ENCODE results near the gene EFR3B. TPM values are rescaled to one million over a fixed set of nuclear protein-coding genes. Genes with fewer than 3 reads are reported as not detected.
"Not testable (repeated sequence)": the region's sequence is repeated elsewhere in the genome, so short reads cannot be mapped to it uniquely, and the experiment has no call there.

Gene EFR3B
- polyA plus RNA-seq, 1 experiment, result 0.11 TPM

- ChIA-PET CTCF (interaction anchor here (0.9 to 8.8 kb wide), 2 partner anchors 157 to 301 kb away, joined by 3 to 154 read pairs; no protein-coding TSS in a partner anchor), POLR2A (no interaction called here)
- DNase-seq (ENCODE audit: low read depth), result no peak
- Histone ChIP-seq H3K36me3 (ENCODE audit: control insufficient read depth, insufficient read depth, low read length) (no peaks in the 10 kb centered on the region), H3K4me3 (ENCODE audit: low read depth, low read length) (no peak overlapping the region), H3K27me3 (ENCODE audit: control insufficient read depth, insufficient read depth, low read length) (peaks cover under 1% of the 10 kb centered on the region; the same call in 1 of the 2 replicates)
- TF ChIP-seq, protein P1, sequence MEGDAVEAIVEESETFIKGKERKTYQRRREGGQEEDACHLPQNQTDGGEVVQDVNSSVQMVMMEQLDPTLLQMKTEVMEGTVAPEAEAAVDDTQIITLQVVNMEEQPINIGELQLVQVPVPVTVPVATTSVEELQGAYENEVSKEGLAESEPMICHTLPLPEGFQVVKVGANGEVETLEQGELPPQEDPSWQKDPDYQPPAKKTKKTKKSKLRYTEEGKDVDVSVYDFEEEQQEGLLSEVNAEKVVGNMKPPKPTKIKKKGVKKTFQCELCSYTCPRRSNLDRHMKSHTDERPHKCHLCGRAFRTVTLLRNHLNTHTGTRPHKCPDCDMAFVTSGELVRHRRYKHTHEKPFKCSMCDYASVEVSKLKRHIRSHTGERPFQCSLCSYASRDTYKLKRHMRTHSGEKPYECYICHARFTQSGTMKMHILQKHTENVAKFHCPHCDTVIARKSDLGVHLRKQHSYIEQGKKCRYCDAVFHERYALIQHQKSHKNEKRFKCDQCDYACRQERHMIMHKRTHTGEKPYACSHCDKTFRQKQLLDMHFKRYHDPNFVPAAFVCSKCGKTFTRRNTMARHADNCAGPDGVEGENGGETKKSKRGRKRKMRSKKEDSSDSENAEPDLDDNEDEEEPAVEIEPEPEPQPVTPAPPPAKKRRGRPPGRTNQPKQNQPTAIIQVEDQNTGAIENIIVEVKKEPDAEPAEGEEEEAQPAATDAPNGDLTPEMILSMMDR (IDR thresholded peaks at IDR 0.05; ENCODE audit: insufficient read depth, low read depth, low read length), result no peak
These were observed 89.9 kb downstream of the EFR3B start for GRCh38 chr2:25131567-25132298.

DNA sequence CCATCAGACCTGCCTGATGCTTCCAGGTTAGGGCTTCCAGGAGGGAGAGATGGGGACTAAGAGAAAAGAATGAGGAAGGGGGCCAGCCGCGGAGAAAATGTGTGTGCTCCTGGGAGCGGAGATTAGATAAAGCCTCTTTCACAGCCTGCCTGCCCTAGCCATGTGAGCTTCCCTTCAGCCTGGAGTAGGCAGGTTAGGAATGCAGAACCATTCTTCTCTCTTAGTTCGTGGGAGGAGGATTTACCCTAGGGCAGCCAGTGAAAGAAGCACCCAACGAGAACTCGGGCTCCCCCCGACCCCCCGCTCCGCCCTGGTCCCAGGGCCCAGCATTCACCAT lies 90.4 kb downstream of the EFR3B start:
- POLR2A ChIA-PET, result no interaction called here
- CTCF ChIA-PET, result interaction anchor here (8.8 kb wide), 1 partner anchor 158 kb away, joined by 154 read pairs; no protein-coding TSS in a partner anchor
- H3K27me3 ChIP-seq (ENCODE audit: control insufficient read depth, insufficient read depth, low read length), result peaks cover 2% of the 10 kb centered on the region; the same call in 1 of the 2 replicates
- DNase-seq (ENCODE audit: low read depth), result no peak
- H3K36me3 ChIP-seq (ENCODE audit: control insufficient read depth, insufficient read depth, low read length), result no peaks in the 10 kb centered on the region
- TF ChIP-seq, protein P1 (IDR thresholded peaks at IDR 0.05; ENCODE audit: insufficient read depth, low read depth, low read length), result no peak
- H3K4me3 ChIP-seq (ENCODE audit: low read depth, low read length), result no peak overlapping the region

GRCh38 chr2:25132693-25133092 lies 90.8 kb downstream of the EFR3B start:
- H3K4me3 ChIP-seq (ENCODE audit: low read depth, low read length), result no peak overlapping the region
- TF ChIP-seq, protein P1 (IDR thresholded peaks at IDR 0.05; ENCODE audit: insufficient read depth, low read depth, low read length), result no peak
- POLR2A ChIA-PET, result no interaction called here
- no peaks in the 10 kb centered on the region for H3K36me3 ChIP-seq (ENCODE audit: control insufficient read depth, insufficient read depth, low read length)
- peaks cover 2% of the 10 kb centered on the region; the same call in 1 of the 2 replicates for H3K27me3 ChIP-seq (ENCODE audit: control insufficient read depth, insufficient read depth, low read length)
- CTCF ChIA-PET, result interaction anchor here (8.8 kb wide), 1 partner anchor 158 kb away, joined by 154 read pairs; no protein-coding TSS in a partner anchor
- DNase-seq (ENCODE audit: low read depth), result no peak

DNA sequence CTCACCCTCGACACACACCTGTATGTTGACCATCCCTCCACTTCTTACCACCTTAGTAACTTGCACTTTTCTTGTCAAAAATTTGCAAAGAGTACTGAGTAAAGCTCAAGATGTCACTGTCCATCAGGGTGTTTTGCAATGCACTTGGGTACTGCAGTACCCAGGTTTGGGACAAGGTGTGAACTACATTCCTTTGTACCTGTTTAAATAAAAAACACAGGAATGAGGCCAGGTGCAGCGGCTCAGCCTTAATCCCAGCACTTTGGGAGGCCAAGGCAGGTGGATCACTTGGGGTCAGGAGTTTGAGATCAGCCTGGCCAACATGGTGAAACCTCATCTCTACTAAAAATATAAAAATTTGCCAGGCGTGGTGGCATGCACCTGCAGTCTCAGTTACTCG lies 98.7 kb downstream of the EFR3B start:
- DNase-seq (ENCODE audit: low read depth); H3K27me3 ChIP-seq (ENCODE audit: control insufficient read depth, insufficient read depth, low read length); POLR2A ChIA-PET; H3K4me3 ChIP-seq (ENCODE audit: low read depth, low read length); H3K36me3 ChIP-seq (ENCODE audit: control insufficient read depth, insufficient read depth, low read length): not testable (repeated sequence)
- CTCF ChIA-PET, result interaction anchor here (1.7 kb wide), 1 partner anchor 11 kb away, joined by 4 read pairs; no protein-coding TSS in a partner anchor

GRCh38 chr2:25141120-25141519 lies 99.2 kb downstream of the EFR3B start:
- H3K27me3 ChIP-seq (ENCODE audit: control insufficient read depth, insufficient read depth, low read length), result peaks cover 4% of the 10 kb centered on the region; the same call in 1 of the 2 replicates
- ChIA-PET POLR2A (interaction anchor here (0.7 kb wide), 1 partner anchor 58 kb away, joined by 7 read pairs; no protein-coding TSS in a partner anchor), CTCF (interaction anchor here (1.1 to 1.7 kb wide), 2 partner anchors 12 to 34 kb away, joined by 3 to 4 read pairs; no protein-coding TSS in a partner anchor)
- DNase-seq (ENCODE audit: low read depth), result no peak
- no peak overlapping the region for H3K4me3 ChIP-seq (ENCODE audit: low read depth, low read length)
- H3K36me3 ChIP-seq (ENCODE audit: control insufficient read depth, insufficient read depth, low read length), result no peaks in the 10 kb centered on the region
- TF ChIP-seq, protein P1 (IDR thresholded peaks at IDR 0.05; ENCODE audit: insufficient read depth, low read depth, low read length), result no peak

All from BJ (cell line).